WTC11 (cell line): Measurements from ENCODE around the gene NOC2L. TPM values are rescaled to one million over a fixed set of nuclear protein-coding genes. Genes with fewer than 3 reads are reported as not detected.

Source experiments
- ATAC-seq: fragments of 200-7000 bp; cut with Tn5 transposase; 2 replicates; pipeline ENCODE4 v1.10.0; 2021; ENCODE audit warnings: mild to moderate bottlenecking, moderate library complexity
- CTCF ChIA-PET: fragments of 300-600 bp; sonication (Branson Sonifier 250); formaldehyde crosslinking; loops from one replicate; lab custom pipeline; 2021; ENCODE audit warnings: antibody characterized with exemption; lab: Charles Lee
- POLR2A ChIA-PET: fragments of 350-600 bp; sonication (Branson Sonifier 250); formaldehyde crosslinking; loops from one replicate; lab custom pipeline; 2021; ENCODE audit warnings: antibody characterized with exemption; lab: Charles Lee
- DNase-seq: peaks from one replicate; pipeline ENCODE4 v3.0.0; 2021; ENCODE audit warnings: low spot score
- H3K27ac Mint-ChIP-seq: 2 replicates; pipeline ENCODE4 v1.8.0; 2021; ENCODE audit warnings: mixed read lengths
- H3K27me3 Mint-ChIP-seq: 2 replicates; pipeline ENCODE4 v1.8.0; 2021; ENCODE audit warnings: low read depth, mild to moderate bottlenecking, moderate library complexity, mixed read lengths
- H3K36me3 Mint-ChIP-seq: 2 replicates; pipeline ENCODE4 v1.8.0; 2021; ENCODE audit warnings: mixed read lengths
- H3K4me1 Mint-ChIP-seq: 2 replicates; pipeline ENCODE4 v1.8.0; 2022; ENCODE audit warnings: mixed read lengths
- H3K4me3 Mint-ChIP-seq: 2 replicates; pipeline ENCODE4 v1.8.0; 2021; ENCODE audit warnings: mild to moderate bottlenecking, moderate library complexity, mixed read lengths
- H3K9me3 Mint-ChIP-seq: 2 replicates; pipeline ENCODE4 v1.8.0; 2021; ENCODE audit warnings: mixed read lengths
- CREB1 ChIP-seq: sonication (generic); formaldehyde crosslinking; IDR thresholded peaks from 2 replicates; pipeline ENCODE4 v1.8.0; 2023; ENCODE audit warnings: mild to moderate bottlenecking, missing genetic modification reagents
- CREM ChIP-seq: sonication (generic); formaldehyde crosslinking; IDR thresholded peaks from 2 replicates; pipeline ENCODE4 v1.8.1; 2022; ENCODE audit warnings: mild to moderate bottlenecking, missing genetic modification reagents, moderate library complexity
- FOXK1 ChIP-seq: sonication (generic); formaldehyde crosslinking; IDR thresholded peaks from 2 replicates; pipeline ENCODE4 v1.8.0; 2022; ENCODE audit warnings: mild to moderate bottlenecking, moderate library complexity, missing genetic modification reagents
- FOXP1 ChIP-seq: sonication (generic); formaldehyde crosslinking; IDR thresholded peaks from 2 replicates; pipeline ENCODE4 v1.8.0; 2022; ENCODE audit warnings: missing genetic modification reagents, mild to moderate bottlenecking, moderate library complexity, borderline replicate concordance
- GABPB1 ChIP-seq: sonication (generic); formaldehyde crosslinking; IDR thresholded peaks from 2 replicates; pipeline ENCODE4 v1.8.1; 2023; ENCODE audit warnings: mild to moderate bottlenecking, missing genetic modification reagents
- JAZF1 ChIP-seq: fragments of 250-450 bp; sonication (Bioruptor Pico); IDR thresholded peaks from 2 replicates; pipeline ENCODE4 v1.9.0; 2021; ENCODE audit warnings: moderate library complexity, mild to moderate bottlenecking, inconsistent platforms
- MYBL2 ChIP-seq: sonication (generic); formaldehyde crosslinking; IDR thresholded peaks from 2 replicates; pipeline ENCODE4 v1.8.1; 2023; ENCODE audit warnings: mild to moderate bottlenecking, moderate library complexity, missing genetic modification reagents
- NFE2L1 ChIP-seq: sonication (generic); formaldehyde crosslinking; IDR thresholded peaks from 2 replicates; pipeline ENCODE4 v1.8.1; 2023; ENCODE audit warnings: missing genetic modification reagents
- NR3C1 ChIP-seq: sonication (generic); formaldehyde crosslinking; conservative IDR thresholded peaks from 2 replicates; pipeline ENCODE4 v1.8.1; 2023; ENCODE audit warnings: low read depth, mild to moderate bottlenecking, missing genetic modification reagents
- PRRX2 ChIP-seq: fragments of 250-450 bp; sonication (Bioruptor Pico); IDR thresholded peaks from 2 replicates; pipeline ENCODE4 v1.8.0; 2021; ENCODE audit warnings: mild to moderate bottlenecking
- RELA ChIP-seq: sonication (generic); formaldehyde crosslinking; IDR thresholded peaks from 2 replicates; pipeline ENCODE4 v1.8.1; 2022; ENCODE audit warnings: missing genetic modification reagents, mild to moderate bottlenecking, borderline replicate concordance
- SMAD3 ChIP-seq: sonication (generic); formaldehyde crosslinking; IDR thresholded peaks from 2 replicates; pipeline ENCODE4 v1.8.0; 2022; ENCODE audit warnings: missing genetic modification reagents, mild to moderate bottlenecking, borderline replicate concordance
- TEAD1 ChIP-seq: sonication (generic); formaldehyde crosslinking; IDR thresholded peaks from 2 replicates; pipeline ENCODE4 v1.8.0; 2022; ENCODE audit warnings: mild to moderate bottlenecking, missing genetic modification reagents
- ZBTB21 ChIP-seq: sonication (generic); formaldehyde crosslinking; IDR thresholded peaks from 2 replicates; pipeline ENCODE4 v1.8.1; 2023; ENCODE audit warnings: mild to moderate bottlenecking, missing genetic modification reagents, borderline replicate concordance
- ZNF219 ChIP-seq: sonication (generic); formaldehyde crosslinking; IDR thresholded peaks from 2 replicates; pipeline ENCODE4 v1.8.0; 2023; ENCODE audit warnings: missing genetic modification reagents, mild to moderate bottlenecking, borderline replicate concordance
- ZNF416 ChIP-seq: fragments of 250-450 bp; sonication (Bioruptor Pico); IDR thresholded peaks from 2 replicates; pipeline ENCODE4 v1.9.0; 2021; ENCODE audit warnings: mild to moderate bottlenecking, inconsistent platforms
- total RNA-seq: library from RNA; stranded (reverse); gene quantifications from 3 replicates; pipeline ENCODE4 v1.2.3, GENCODE V29; 2021
- TF ChIP-seq, protein P1 (sequence below): sonication (generic); formaldehyde crosslinking; IDR thresholded peaks from 2 replicates; pipeline ENCODE4 v1.8.0; 2022; ENCODE audit warnings: mild to moderate bottlenecking, missing genetic modification reagents
- TF ChIP-seq, protein P2 (sequence below): fragments of 250-450 bp; sonication (Bioruptor Pico); IDR thresholded peaks from 2 replicates; pipeline ENCODE4 v1.9.0; 2021; ENCODE audit warnings: mild to moderate bottlenecking
- TF ChIP-seq, protein P3 (sequence below): sonication (generic); formaldehyde crosslinking; IDR thresholded peaks from 2 replicates; pipeline ENCODE4 v1.8.1; 2023; ENCODE audit warnings: mild to moderate bottlenecking, missing genetic modification reagents, borderline replicate concordance
- TF ChIP-seq, protein P4 (sequence below): sonication (generic); formaldehyde crosslinking; IDR thresholded peaks from 2 replicates; pipeline ENCODE4 v1.8.1; 2023; ENCODE audit warnings: mild to moderate bottlenecking, moderate library complexity, missing genetic modification reagents
- TF ChIP-seq, protein P5 (sequence below): sonication (generic); formaldehyde crosslinking; conservative IDR thresholded peaks from 2 replicates; pipeline ENCODE4 v1.8.1; 2022; ENCODE audit warnings: mild to moderate bottlenecking, missing genetic modification reagents
- TF ChIP-seq, protein P6 (sequence below): sonication (generic); formaldehyde crosslinking; IDR thresholded peaks from 2 replicates; pipeline ENCODE4 v1.8.0; 2022; ENCODE audit warnings: mild to moderate bottlenecking, missing genetic modification reagents

Gene NOC2L
- total RNA-seq, 1 experiment from 2014 or later, result 182 TPM

DNA sequence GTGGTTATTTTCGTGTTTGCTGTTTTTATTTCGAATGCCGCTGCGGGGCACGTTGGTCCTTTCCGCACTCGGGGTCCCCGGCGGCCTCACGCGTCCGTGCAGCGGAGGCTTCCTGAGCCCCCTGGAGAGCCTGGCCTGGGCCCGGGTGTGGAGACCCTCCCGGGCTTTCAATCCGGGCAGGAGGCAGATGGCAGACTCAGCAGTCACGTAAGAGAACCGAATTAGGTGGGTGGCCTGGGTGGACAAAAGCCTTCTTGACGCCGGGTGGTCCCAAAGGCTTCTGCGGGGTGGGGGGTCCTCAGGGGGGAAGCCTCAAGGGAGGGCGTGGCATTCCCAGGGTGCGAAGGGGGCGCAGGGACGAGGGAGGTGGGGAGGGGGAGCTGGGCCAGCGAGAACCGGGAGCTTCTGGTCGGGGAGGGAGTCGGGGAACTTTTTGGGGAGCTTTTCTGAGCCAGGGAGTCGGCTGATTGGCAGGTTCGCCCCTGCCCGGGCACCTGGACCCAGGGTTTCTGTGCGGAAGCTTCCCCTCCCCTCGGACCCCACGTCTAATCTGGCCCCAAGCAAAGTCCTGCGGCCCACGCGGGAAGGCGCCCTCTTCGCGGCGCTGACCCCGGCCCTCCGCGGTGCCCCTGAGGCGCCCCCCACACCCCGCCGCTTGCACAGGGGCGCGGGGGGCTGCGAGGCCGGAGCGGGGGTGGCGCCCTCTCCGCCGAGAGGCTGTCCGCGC is 42.2 kb upstream of the NOC2L start:
- DNase-seq (no peak), ATAC-seq (no peak)
- no peak for TF ChIP-seq NR3C1 (CRISPR knock-in tag)
- TF ChIP-seq, protein P1, sequence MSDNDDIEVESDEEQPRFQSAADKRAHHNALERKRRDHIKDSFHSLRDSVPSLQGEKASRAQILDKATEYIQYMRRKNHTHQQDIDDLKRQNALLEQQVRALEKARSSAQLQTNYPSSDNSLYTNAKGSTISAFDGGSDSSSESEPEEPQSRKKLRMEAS (CRISPR knock-in tag), result 0 out of 2 replicates have a peak, but pooled peaks have one; percentile 57
- H3K36me3 Mint-ChIP-seq, result no peaks in the 10 kb centered on the region
- no peaks in the 10 kb centered on the region for H3K9me3 Mint-ChIP-seq
- CTCF ChIA-PET, result interaction anchor here (0.6 to 4.1 kb wide), 18 partner anchors 9 to 338 kb away, joined by 3 to 47 read pairs (median 8); partner anchors contain the start of genes AGRN, ISG15, PERM1 and PLEKHN1
- POLR2A ChIA-PET, result interaction anchor here (1.4 to 2.9 kb wide), 2 partner anchors 13 to 18 kb away, joined by 8 to 11 read pairs; partner anchors contain the start of genes AGRN and ISG15
- no peak overlapping the region for H3K27ac Mint-ChIP-seq
- peaks cover 15% of the 10 kb centered on the region for H3K4me1 Mint-ChIP-seq
- peak overlapping the region; percentile 70 for H3K4me3 Mint-ChIP-seq
- H3K27me3 Mint-ChIP-seq, result peaks cover 72% of the 10 kb centered on the region

DNA sequence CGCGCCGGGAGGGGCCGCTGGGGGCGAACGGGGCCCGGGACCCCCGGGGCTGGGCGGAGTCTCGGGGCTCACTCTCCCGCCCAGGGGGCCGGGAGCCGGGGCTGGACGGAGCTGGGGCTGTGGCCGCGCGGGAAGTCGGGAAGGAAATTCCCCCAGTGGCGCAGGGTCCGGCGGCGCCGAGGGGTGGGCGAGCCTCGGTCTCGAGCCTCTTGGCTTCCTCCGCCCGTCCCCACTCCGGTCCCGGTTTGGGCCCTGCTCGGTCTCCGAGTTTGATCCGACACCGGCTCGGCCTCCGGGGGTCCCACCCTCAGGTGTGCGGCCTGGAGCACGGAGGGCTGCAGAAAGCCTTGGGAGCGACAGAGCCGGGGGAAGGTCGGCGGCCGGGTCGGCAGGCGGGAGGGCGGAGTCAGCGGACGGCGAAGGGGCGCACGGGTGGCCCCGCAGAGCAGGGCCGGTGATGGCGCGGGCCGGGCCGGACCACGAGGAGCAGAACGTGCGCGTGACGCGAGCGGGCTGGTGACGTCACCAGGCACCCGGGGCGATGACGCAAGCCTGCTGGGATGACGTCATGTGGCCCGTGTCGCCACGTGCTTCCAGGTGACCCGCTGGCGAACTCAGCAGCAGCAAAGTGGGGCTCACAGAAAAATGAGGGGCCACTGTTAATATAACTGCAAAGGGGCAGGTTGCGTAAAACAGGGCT is 41.5 kb upstream of the NOC2L start:
- H3K27ac Mint-ChIP-seq, result peak overlapping the region; percentile 92; the same call in 1 of the 2 replicates
- TF ChIP-seq JAZF1 (CRISPR knock-in tag) (no peak), MYBL2 (CRISPR knock-in tag) (no peak), FOXP1 (CRISPR knock-in tag) (peak; percentile 86; the same call in 1 of the 2 replicates), CREM (CRISPR knock-in tag) (peak; percentile 95), ZNF219 (CRISPR knock-in tag) (peak; percentile 76; the same call in 1 of the 2 replicates), NFE2L1 (CRISPR knock-in tag) (peak; percentile 61; the same call in 1 of the 2 replicates), SMAD3 (CRISPR knock-in tag) (no peak), ZBTB21 (peak; percentile 100), GABPB1 (peak; percentile 88), TEAD1 (CRISPR knock-in tag) (no peak), PRRX2 (CRISPR knock-in tag) (no peak), ZNF416 (CRISPR knock-in tag) (no peak), CREB1 (CRISPR knock-in tag) (peak; percentile 75; the same call in 1 of the 2 replicates), RELA (CRISPR knock-in tag) (peak; percentile 76; the same call in 1 of the 2 replicates), FOXK1 (CRISPR knock-in tag) (peak; percentile 68)
- TF ChIP-seq, protein P2, sequence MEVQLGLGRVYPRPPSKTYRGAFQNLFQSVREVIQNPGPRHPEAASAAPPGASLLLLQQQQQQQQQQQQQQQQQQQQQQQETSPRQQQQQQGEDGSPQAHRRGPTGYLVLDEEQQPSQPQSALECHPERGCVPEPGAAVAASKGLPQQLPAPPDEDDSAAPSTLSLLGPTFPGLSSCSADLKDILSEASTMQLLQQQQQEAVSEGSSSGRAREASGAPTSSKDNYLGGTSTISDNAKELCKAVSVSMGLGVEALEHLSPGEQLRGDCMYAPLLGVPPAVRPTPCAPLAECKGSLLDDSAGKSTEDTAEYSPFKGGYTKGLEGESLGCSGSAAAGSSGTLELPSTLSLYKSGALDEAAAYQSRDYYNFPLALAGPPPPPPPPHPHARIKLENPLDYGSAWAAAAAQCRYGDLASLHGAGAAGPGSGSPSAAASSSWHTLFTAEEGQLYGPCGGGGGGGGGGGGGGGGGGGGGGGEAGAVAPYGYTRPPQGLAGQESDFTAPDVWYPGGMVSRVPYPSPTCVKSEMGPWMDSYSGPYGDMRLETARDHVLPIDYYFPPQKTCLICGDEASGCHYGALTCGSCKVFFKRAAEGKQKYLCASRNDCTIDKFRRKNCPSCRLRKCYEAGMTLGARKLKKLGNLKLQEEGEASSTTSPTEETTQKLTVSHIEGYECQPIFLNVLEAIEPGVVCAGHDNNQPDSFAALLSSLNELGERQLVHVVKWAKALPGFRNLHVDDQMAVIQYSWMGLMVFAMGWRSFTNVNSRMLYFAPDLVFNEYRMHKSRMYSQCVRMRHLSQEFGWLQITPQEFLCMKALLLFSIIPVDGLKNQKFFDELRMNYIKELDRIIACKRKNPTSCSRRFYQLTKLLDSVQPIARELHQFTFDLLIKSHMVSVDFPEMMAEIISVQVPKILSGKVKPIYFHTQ (CRISPR knock-in tag), result no peak
- TF ChIP-seq, protein P1 (CRISPR knock-in tag), result peak; percentile 98
- TF ChIP-seq, protein P3, sequence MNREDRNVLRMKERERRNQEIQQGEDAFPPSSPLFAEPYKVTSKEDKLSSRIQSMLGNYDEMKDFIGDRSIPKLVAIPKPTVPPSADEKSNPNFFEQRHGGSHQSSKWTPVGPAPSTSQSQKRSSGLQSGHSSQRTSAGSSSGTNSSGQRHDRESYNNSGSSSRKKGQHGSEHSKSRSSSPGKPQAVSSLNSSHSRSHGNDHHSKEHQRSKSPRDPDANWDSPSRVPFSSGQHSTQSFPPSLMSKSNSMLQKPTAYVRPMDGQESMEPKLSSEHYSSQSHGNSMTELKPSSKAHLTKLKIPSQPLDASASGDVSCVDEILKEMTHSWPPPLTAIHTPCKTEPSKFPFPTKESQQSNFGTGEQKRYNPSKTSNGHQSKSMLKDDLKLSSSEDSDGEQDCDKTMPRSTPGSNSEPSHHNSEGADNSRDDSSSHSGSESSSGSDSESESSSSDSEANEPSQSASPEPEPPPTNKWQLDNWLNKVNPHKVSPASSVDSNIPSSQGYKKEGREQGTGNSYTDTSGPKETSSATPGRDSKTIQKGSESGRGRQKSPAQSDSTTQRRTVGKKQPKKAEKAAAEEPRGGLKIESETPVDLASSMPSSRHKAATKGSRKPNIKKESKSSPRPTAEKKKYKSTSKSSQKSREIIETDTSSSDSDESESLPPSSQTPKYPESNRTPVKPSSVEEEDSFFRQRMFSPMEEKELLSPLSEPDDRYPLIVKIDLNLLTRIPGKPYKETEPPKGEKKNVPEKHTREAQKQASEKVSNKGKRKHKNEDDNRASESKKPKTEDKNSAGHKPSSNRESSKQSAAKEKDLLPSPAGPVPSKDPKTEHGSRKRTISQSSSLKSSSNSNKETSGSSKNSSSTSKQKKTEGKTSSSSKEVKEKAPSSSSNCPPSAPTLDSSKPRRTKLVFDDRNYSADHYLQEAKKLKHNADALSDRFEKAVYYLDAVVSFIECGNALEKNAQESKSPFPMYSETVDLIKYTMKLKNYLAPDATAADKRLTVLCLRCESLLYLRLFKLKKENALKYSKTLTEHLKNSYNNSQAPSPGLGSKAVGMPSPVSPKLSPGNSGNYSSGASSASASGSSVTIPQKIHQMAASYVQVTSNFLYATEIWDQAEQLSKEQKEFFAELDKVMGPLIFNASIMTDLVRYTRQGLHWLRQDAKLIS (CRISPR knock-in tag), result no peak
- TF ChIP-seq, protein P4, sequence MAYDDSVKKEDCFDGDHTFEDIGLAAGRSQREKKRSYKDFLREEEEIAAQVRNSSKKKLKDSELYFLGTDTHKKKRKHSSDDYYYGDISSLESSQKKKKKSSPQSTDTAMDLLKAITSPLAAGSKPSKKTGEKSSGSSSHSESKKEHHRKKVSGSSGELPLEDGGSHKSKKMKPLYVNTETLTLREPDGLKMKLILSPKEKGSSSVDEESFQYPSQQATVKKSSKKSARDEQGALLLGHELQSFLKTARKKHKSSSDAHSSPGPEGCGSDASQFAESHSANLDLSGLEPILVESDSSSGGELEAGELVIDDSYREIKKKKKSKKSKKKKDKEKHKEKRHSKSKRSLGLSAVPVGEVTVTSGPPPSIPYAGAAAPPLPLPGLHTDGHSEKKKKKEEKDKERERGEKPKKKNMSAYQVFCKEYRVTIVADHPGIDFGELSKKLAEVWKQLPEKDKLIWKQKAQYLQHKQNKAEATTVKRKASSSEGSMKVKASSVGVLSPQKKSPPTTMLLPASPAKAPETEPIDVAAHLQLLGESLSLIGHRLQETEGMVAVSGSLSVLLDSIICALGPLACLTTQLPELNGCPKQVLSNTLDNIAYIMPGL (CRISPR knock-in tag), result peak; percentile 18; the same call in 1 of the 2 replicates
- TF ChIP-seq, protein P5, sequence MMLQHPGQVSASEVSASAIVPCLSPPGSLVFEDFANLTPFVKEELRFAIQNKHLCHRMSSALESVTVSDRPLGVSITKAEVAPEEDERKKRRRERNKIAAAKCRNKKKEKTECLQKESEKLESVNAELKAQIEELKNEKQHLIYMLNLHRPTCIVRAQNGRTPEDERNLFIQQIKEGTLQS (CRISPR knock-in tag), result peak; percentile 94
- TF ChIP-seq, protein P6, sequence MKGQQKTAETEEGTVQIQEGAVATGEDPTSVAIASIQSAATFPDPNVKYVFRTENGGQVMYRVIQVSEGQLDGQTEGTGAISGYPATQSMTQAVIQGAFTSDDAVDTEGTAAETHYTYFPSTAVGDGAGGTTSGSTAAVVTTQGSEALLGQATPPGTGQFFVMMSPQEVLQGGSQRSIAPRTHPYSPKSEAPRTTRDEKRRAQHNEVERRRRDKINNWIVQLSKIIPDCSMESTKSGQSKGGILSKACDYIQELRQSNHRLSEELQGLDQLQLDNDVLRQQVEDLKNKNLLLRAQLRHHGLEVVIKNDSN (CRISPR knock-in tag), result peak; percentile 27; the same call in 1 of the 2 replicates

More for the DNA sequence above, 41.5 kb upstream of the NOC2L start:
- peak; percentile 20 for ATAC-seq
- Mint-ChIP-seq H3K4me3 (peak overlapping the region; percentile 70), H3K36me3 (no peaks in the 10 kb centered on the region), H3K9me3 (no peaks in the 10 kb centered on the region), H3K27me3 (peaks cover 75% of the 10 kb centered on the region), H3K4me1 (peaks cover 15% of the 10 kb centered on the region)
- DNase-seq, result peak; percentile 75
- POLR2A ChIA-PET, result interaction anchor here (1.4 to 2.9 kb wide), 2 partner anchors 13 to 19 kb away, joined by 8 to 11 read pairs; partner anchors contain the start of genes AGRN and ISG15
- CTCF ChIA-PET, result interaction anchor here (0.6 to 4.1 kb wide), 15 partner anchors 9 to 339 kb away, joined by 3 to 47 read pairs (median 11); partner anchors contain the start of genes AGRN, ISG15 and PERM1
